Measurements from ENCODE around the gene GPRC5A. TPM values are rescaled to one million over a fixed set of nuclear protein-coding genes. Genes with fewer than 3 reads are reported as not detected.

Gene GPRC5A
- total and polyA plus RNA-seq, 10 of the 15 experiments (the other 5 are each of a cell fraction or from before 2014, with no cell fraction given), result 0.10 to 2.8 (median 1.1) TPM

DNA sequence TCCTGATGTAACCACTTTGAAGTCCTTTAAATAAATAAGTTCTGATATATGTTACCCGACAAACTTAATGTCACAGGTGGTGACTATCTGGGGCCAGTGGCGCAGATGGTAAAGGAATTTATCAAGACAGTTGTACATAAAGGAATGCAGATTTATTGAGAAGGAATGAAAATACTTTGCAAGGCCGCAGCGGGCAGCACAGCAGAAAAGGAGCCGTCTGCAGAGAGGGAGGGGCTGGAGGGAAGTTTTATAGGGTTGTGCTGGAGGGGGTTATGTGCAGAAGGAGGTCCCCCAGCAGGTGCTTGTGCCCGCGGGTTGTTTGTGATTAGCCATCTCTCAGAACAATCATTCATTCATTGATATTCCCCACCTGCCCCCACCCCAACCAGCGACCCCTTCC, 43.2 kb downstream of the GPRC5A start:
- no peaks in the 10 kb centered on the region for H3K4me1 ChIP-seq (ENCODE audit: control insufficient read depth, insufficient read depth, low read length)
- no peak for TF ChIP-seq POU2F2 (IDR thresholded peaks at IDR 0.05; ENCODE audit: borderline replicate concordance, low read depth, low read length)
- no peak for TF ChIP-seq SIX5 (IDR thresholded peaks at IDR 0.05; ENCODE audit: low read depth, low read length, severe bottlenecking)
- no peak for TF ChIP-seq WRNIP1 (IDR thresholded peaks at IDR 0.05; ENCODE audit: borderline replicate concordance, low read depth, low read length)
- TF ChIP-seq FOXK2 (IDR thresholded peaks at IDR 0.05), result no peak
- no peak for TF ChIP-seq SPI1 (IDR thresholded peaks at IDR 0.05; ENCODE audit: borderline replicate concordance, insufficient read depth, low read depth, low read length)
- TF ChIP-seq RAD21 (IDR thresholded peaks at IDR 0.05; ENCODE audit: insufficient read depth, low read depth, low read length), result no peak
- TF ChIP-seq TCF12 (IDR thresholded peaks at IDR 0.05; ENCODE audit: low read depth, low read length), result no peak
- no peak for TF ChIP-seq SMAD5 (IDR thresholded peaks at IDR 0.05; ENCODE audit: low read depth)
- DNase-seq (ENCODE audit: low read depth, low spot score), result no peak
- H4K20me1 ChIP-seq (ENCODE audit: control insufficient read depth, insufficient read depth), result no peaks in the 10 kb centered on the region
- WGBS (ENCODE audit: insufficient coverage, insufficient replicate concordance, low lambda C conversion rate, missing lambda C conversion rate), result 48% methylated on average over 8 of the region's 8 CpGs
- no peak overlapping the region for H3K4me2 ChIP-seq (ENCODE audit: control insufficient read depth, insufficient read depth)
- no peaks in the 10 kb centered on the region for H3K79me2 ChIP-seq (ENCODE audit: control insufficient read depth, insufficient read depth, low read length)
- ChIA-PET RAD21 (ENCODE audit: unreplicated experiment) (no interaction called here), POLR2A (no interaction called here), SMC1A (ENCODE audit: uncharacterized antibody, unreplicated experiment) (interaction anchor here (0.6 kb wide), 1 partner anchor 306 kb away, joined by 3 read pairs; no protein-coding TSS in a partner anchor), CTCF (interaction anchor here (1.0 kb wide), 1 partner anchor 49 kb away, joined by 3 read pairs; no protein-coding TSS in a partner anchor)
- no peak overlapping the region for H3K4me3 ChIP-seq
- H3K27me3 ChIP-seq (replicated peaks in 1 of 2; ENCODE audit: control insufficient read depth in 2 of 2, insufficient read depth in 2 of 2, low read length in 1 of 2), result peaks cover 0 to 1% of the 10 kb centered on the region in 2 experiments; a peak in 2 of 4 replicates
- intact Hi-C loops (cut with micrococcal nuclease; ENCODE audit: unreplicated experiment), result no loop called here
- H3K36me3 ChIP-seq (ENCODE audit: control insufficient read depth in 2 of 2, insufficient read depth in 2 of 2, low read length in 1 of 2), result no peaks in the 10 kb centered on the region
- in situ Hi-C loops (cut with MboI), result no loop called here
- FAIRE-seq, result no peak
- H3K9ac ChIP-seq (ENCODE audit: control insufficient read depth, insufficient read depth, low read length), result no peak overlapping the region
- no peak overlapping the region for H3K27ac ChIP-seq (ENCODE audit: control insufficient read depth, insufficient read depth)
- no peak overlapping the region for H2AFZ ChIP-seq (ENCODE audit: control insufficient read depth, low read depth, low read length)
- no peaks in the 10 kb centered on the region for H3K9me3 ChIP-seq (replicated peaks; ENCODE audit: control insufficient read depth, insufficient read depth, low read length)
- ATAC-seq, result no peak
- no TSS peak for BruUV-seq (replicated peaks)

DNA sequence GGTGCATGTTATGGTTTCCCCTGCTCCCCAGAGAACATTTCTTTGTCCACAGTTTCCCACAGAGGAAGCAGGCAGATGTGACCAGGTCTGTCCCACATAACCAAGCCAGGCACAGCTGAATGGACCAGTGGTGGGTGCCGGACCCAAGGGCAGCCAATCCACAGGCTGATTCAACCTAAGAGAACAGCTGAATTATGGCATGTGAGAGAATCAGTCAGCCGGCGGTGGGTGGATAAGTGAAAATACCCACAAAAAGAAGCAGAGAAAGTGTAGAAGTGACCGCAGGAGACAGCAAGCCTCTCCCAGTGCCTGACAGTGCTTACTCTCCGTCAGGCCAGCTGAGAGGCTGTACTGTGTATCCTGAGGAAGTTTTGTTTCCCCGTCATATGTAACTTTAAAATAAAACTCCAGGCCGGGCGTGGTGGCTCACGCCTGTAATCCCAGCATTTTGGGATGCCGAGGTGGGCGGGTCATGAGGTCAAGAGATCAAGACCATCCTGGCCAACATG, 45.7 kb downstream of the GPRC5A start:
- Histone ChIP-seq H3K36me3 (ENCODE audit: control insufficient read depth in 2 of 2, insufficient read depth in 2 of 2, low read length in 1 of 2) (no peaks in the 10 kb centered on the region), H4K20me1 (ENCODE audit: control insufficient read depth, insufficient read depth) (no peaks in the 10 kb centered on the region), H3K4me3 (no peak overlapping the region), H2AFZ (ENCODE audit: control insufficient read depth, low read depth, low read length) (no peak overlapping the region), H3K27ac (ENCODE audit: control insufficient read depth, insufficient read depth) (no peak overlapping the region), H3K27me3 (replicated peaks in 1 of 2; ENCODE audit: control insufficient read depth in 2 of 2, insufficient read depth in 2 of 2, low read length in 1 of 2) (peaks cover 0 to 1% of the 10 kb centered on the region in 2 experiments; a peak in 1 of 4 replicates), H3K79me2 (ENCODE audit: control insufficient read depth, insufficient read depth, low read length) (no peaks in the 10 kb centered on the region), H3K4me2 (ENCODE audit: control insufficient read depth, insufficient read depth) (no peak overlapping the region), H3K9ac (ENCODE audit: control insufficient read depth, insufficient read depth, low read length) (no peak overlapping the region), H3K4me1 (ENCODE audit: control insufficient read depth, insufficient read depth, low read length) (no peaks in the 10 kb centered on the region), H3K9me3 (replicated peaks; ENCODE audit: control insufficient read depth, insufficient read depth, low read length) (no peaks in the 10 kb centered on the region)
- DNase-seq (ENCODE audit: low read depth, low spot score), result no peak
- no peak for ATAC-seq
- WGBS (ENCODE audit: insufficient coverage, insufficient replicate concordance, low lambda C conversion rate, missing lambda C conversion rate), result 76% methylated on average over 11 of the region's 11 CpGs
- RAD21 ChIA-PET (ENCODE audit: unreplicated experiment), result no interaction called here
- POLR2A ChIA-PET, result no interaction called here
- in situ Hi-C loops (cut with MboI) (no loop called here), intact Hi-C loops (cut with micrococcal nuclease; ENCODE audit: unreplicated experiment) (no loop called here)
- TF ChIP-seq BCL11A (IDR thresholded peaks at IDR 0.05; ENCODE audit: low read depth, low read length) (no peak), MEF2A (IDR thresholded peaks at IDR 0.05; ENCODE audit: insufficient read depth, low read depth, low read length) (no peak), MEF2B (IDR thresholded peaks at IDR 0.05; ENCODE audit: partially characterized antibody, poor library complexity, severe bottlenecking) (no peak), KLF5 (IDR thresholded peaks at IDR 0.05; ENCODE audit: partially characterized antibody) (no peak), MTA2 (IDR thresholded peaks at IDR 0.05; ENCODE audit: low read depth) (no peak), ATF7 (IDR thresholded peaks at IDR 0.05; ENCODE audit: low read depth) (no peak), ZNF207 (IDR thresholded peaks at IDR 0.05; ENCODE audit: borderline replicate concordance) (no peak), JUNB (IDR thresholded peaks at IDR 0.05) (no peak), HCFC1 (IDR thresholded peaks at IDR 0.05; ENCODE audit: low read length) (no peak), SRF (IDR thresholded peaks at IDR 0.05; ENCODE audit: low read depth in 2 of 2, low read length in 2 of 2) (no peak)
- CTCF ChIA-PET, result no interaction called here
- SMC1A ChIA-PET (ENCODE audit: uncharacterized antibody, unreplicated experiment), result no interaction called here
- no TSS peak for BruUV-seq (replicated peaks)
- no peak for FAIRE-seq

Data from GM12878 (cell line).